Gastrocnemius medialis (tissue), 4 donors: ENCODE measurements around the gene ADAMTS2. TPM values are rescaled to one million over a fixed set of nuclear protein-coding genes. Genes with fewer than 3 reads are reported as not detected.

Experiments used
- ATAC-seq, 2 donors: fragments of 150-250 bp; one replicate each; pipeline ENCODE4 v1.9.1; 2016
- DNase-seq, 2 donors: peaks; one replicate each; pipeline ENCODE4 v3.0.0-alpha.2; 2019
- H3K27ac ChIP-seq, 4 donors: fragments of 200-600 bp; sonication (generic); 1 replicate in 1 of 4; 2 replicates in 3 of 4; pipeline ENCODE4 v1.5.1; 2016 to 2018; ENCODE audit warnings: mild to moderate bottlenecking in 2 of 4, moderate library complexity in 1 of 4
- H3K27me3 ChIP-seq, 3 donors: fragments of 200-600 bp; sonication (generic) in 2 of 3; 1 replicate in 1 of 3; 2 replicates in 2 of 3; pipeline versions ENCODE4 v1.5.1 to v1.6.0; 2016 to 2019; ENCODE audit warnings: mild to moderate bottlenecking in 1 of 3, moderate library complexity in 1 of 3
- H3K36me3 ChIP-seq, 2 donors: fragments of 200-600 bp; sonication (generic) in 1 of 2; one replicate each; pipeline ENCODE4 v1.5.1; 2017 to 2018
- H3K4me1 ChIP-seq, 2 donors: fragments of 200-600 bp; sonication (generic) in 1 of 2; one replicate each; pipeline ENCODE4 v1.5.1; 2016 to 2017; ENCODE audit warnings: mild to moderate bottlenecking in 2 of 2
- H3K4me3 ChIP-seq, 4 donors: fragments of 200-600 bp; sonication (generic) in 3 of 4; 1 replicate in 1 of 4; 2 replicates in 3 of 4; pipeline ENCODE4 v1.5.1; 2016 to 2019; ENCODE audit warnings: mild to moderate bottlenecking in 2 of 4
- H3K9me3 ChIP-seq, 3 donors: fragments of 200-600 bp; sonication (generic) in 2 of 3; 1 replicate in 1 of 3; 2 replicates in 2 of 3; pipeline ENCODE4 v1.5.1; 2016 to 2019
- POLR2A ChIP-seq, 2 donors: fragments of 450-650 bp; IDR thresholded peaks; one replicate each; pipeline ENCODE4 v1.6.1; 2017; ENCODE audit warnings: antibody characterized with exemption in 2 of 2, mild to moderate bottlenecking in 2 of 2, moderate library complexity in 2 of 2
- in situ Hi-C, 4 donors: fragments of 200-750 bp; cut with MboI; loops; one replicate each; pipeline versions ENCODE4 v1.15.0 to v1.8.0; 2017; ENCODE audit warnings: low sequenced_read_pairs in 4 of 4
- intact Hi-C: fragments of 100-400 bp; cut with DNase I; formaldehyde crosslinking; loops from one replicate; pipeline ENCODE4 v1.15.1; 2023; ENCODE audit warnings: low total_unique reads
- total RNA-seq, 4 donors: library from RNA; depleted of rRNA; stranded (reverse); fragments of >200 nt; gene quantifications; one replicate each; pipeline versions ENCODE4 v1.1.0 to v1.2.3, GENCODE V29; 2016
- TF ChIP-seq, protein P1 (sequence below), 5 experiments: fragments of 450-650 bp in 3 of 5; fragments of 200-600 bp in 2 of 5; sonication (generic) in 2 of 5; IDR thresholded peaks in 4 of 5; conservative IDR thresholded peaks in 1 of 5; 1 replicate in 4 of 5; 2 replicates in 1 of 5; pipeline ENCODE4 v1.5.1; 2016 to 2019; ENCODE audit warnings: antibody characterized with exemption in 5 of 5, mild to moderate bottlenecking in 3 of 5, moderate library complexity in 3 of 5

Gene ADAMTS2
- total RNA-seq, 4 donors from 2014 or later = 0.78 to 3.8 (median 2.0) TPM

DNA sequence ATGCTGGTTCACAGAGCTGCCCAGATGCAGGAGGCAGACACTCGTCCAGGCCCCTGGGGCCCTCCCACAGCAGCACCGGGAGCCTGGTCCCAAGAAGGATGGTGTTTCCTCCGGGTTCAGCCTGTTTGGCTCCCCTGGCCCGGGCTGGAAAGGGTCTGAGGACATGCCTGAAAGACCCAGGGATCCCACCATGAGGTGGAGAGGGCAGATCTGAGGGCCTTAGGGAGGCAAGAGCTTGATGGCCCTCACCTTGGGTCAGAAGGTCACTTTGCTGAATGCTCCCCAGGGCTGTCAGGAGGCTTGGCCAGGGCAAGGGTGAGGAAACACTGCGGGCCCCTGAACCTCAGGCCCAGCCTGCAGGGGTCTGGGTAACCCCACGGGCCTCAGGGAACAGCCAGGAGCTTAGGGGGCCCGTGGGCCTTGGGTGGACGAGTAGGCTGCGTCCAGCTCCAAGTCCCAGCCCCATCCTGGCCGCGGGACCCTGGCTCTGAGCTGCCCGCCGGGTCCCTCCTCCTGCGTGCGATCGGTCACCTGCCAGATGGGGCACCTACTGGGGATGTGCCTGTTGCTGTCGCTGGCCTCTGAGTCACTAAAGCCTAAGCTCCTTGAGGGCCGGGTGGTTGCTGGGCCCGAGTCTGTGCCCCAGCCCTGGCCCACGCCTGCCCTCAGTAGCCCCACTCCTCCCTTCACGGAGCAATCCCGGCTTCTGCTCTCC is 178.9 kb downstream of the ADAMTS2 start:
- H3K27ac ChIP-seq = no peak overlapping the region
- no peaks in the 10 kb centered on the region for H3K9me3 ChIP-seq
- peak overlapping the region in 1 of 4 donors; percentile 15 for H3K4me3 ChIP-seq
- H3K4me1 ChIP-seq = peaks cover 0 to 4% of the 10 kb centered on the region in 2 donors
- no peak for TF ChIP-seq POLR2A (IDR thresholded peaks at IDR 0.05)
- TF ChIP-seq, protein P1, sequence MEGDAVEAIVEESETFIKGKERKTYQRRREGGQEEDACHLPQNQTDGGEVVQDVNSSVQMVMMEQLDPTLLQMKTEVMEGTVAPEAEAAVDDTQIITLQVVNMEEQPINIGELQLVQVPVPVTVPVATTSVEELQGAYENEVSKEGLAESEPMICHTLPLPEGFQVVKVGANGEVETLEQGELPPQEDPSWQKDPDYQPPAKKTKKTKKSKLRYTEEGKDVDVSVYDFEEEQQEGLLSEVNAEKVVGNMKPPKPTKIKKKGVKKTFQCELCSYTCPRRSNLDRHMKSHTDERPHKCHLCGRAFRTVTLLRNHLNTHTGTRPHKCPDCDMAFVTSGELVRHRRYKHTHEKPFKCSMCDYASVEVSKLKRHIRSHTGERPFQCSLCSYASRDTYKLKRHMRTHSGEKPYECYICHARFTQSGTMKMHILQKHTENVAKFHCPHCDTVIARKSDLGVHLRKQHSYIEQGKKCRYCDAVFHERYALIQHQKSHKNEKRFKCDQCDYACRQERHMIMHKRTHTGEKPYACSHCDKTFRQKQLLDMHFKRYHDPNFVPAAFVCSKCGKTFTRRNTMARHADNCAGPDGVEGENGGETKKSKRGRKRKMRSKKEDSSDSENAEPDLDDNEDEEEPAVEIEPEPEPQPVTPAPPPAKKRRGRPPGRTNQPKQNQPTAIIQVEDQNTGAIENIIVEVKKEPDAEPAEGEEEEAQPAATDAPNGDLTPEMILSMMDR (IDR thresholded peaks at IDR 0.05 in 4 of 5, conservative IDR thresholded peaks at IDR 0.05 in 1 of 5) = no peak
- ATAC-seq (no peak), DNase-seq (peak in 1 of 2 donors; percentile 6)
- H3K36me3 ChIP-seq = no peaks in the 10 kb centered on the region
- intact Hi-C loops = loop anchor here (2.0 to 5.0 kb wide), 2 partner anchors 178 to 236 kb away; partner anchors contain the start of gene ADAMTS2
- H3K27me3 ChIP-seq = peaks cover 0 to 2% (median 0%) of the 10 kb centered on the region in 3 donors
- in situ Hi-C loops = loop anchor here in 3 of 4 donors (5.0 kb wide), 2 partner anchors 326 to 331 kb away; no protein-coding TSS in a partner anchor

GRCh38 chr5:179165421-179166170 is 179.7 kb downstream of the ADAMTS2 start:
- Histone ChIP-seq H3K27ac (no peak overlapping the region), H3K9me3 (no peaks in the 10 kb centered on the region), H3K4me1 (peaks cover 0 to 4% of the 10 kb centered on the region in 2 donors), H3K36me3 (no peaks in the 10 kb centered on the region), H3K4me3 (no peak overlapping the region), H3K27me3 (peaks cover 0 to 2% (median 0%) of the 10 kb centered on the region in 3 donors)
- peak in 1 of 2 donors; percentile 6 for DNase-seq
- no peak for TF ChIP-seq POLR2A (IDR thresholded peaks at IDR 0.05)
- TF ChIP-seq, protein P1 (IDR thresholded peaks at IDR 0.05 in 4 of 5, conservative IDR thresholded peaks at IDR 0.05 in 1 of 5) = no peak
- intact Hi-C loops = loop anchor here (2.0 to 5.0 kb wide), 2 partner anchors 179 to 237 kb away; partner anchors contain the start of gene ADAMTS2
- no peak for ATAC-seq
- in situ Hi-C loops = loop anchor here in 3 of 4 donors (5.0 kb wide), 2 partner anchors 327 to 332 kb away; no protein-coding TSS in a partner anchor

GRCh38 chr5:179164331-179165311 is 180.6 kb downstream of the ADAMTS2 start:
- Histone ChIP-seq H3K27ac (no peak overlapping the region), H3K4me3 (no peak overlapping the region), H3K36me3 (no peaks in the 10 kb centered on the region), H3K9me3 (no peaks in the 10 kb centered on the region), H3K4me1 (peaks cover 0 to 4% of the 10 kb centered on the region in 2 donors), H3K27me3 (no peaks in the 10 kb centered on the region)
- in situ Hi-C loops = loop anchor here in 3 of 4 donors (5.0 kb wide), 2 partner anchors 328 to 333 kb away; no protein-coding TSS in a partner anchor
- no peak for ATAC-seq
- no peak for TF ChIP-seq POLR2A (IDR thresholded peaks at IDR 0.05)
- TF ChIP-seq, protein P1 (IDR thresholded peaks at IDR 0.05 in 4 of 5, conservative IDR thresholded peaks at IDR 0.05 in 1 of 5) = no peak
- intact Hi-C loops = loop anchor here (5.0 kb wide), 1 partner anchor 238 kb away; no protein-coding TSS in a partner anchor
- DNase-seq = peak in 1 of 2 donors; percentile 3
